COLO668 (cell line): Measurements from ENCODE around the gene KRTAP10-2.
"Not testable (repeated sequence)": the region's sequence is repeated elsewhere in the genome, so short reads cannot be mapped to it uniquely, and the experiment has no call there.

Experiments
- DNase-seq: peaks from one replicate; lab custom pipeline; 2025; ENCODE audit not compliant: unreplicated experiment; lab: John Stamatoyannopoulos, UW

KRTAP10-2 gene

GRCh38 chr21:44503006-44503889 lies 48.1 kb downstream of the KRTAP10-2 start:
- DNase-seq = not testable (repeated sequence)

GRCh38 chr21:44502171-44502958 lies 48.9 kb downstream of the KRTAP10-2 start:
- no peak for DNase-seq
